Activated T-cell treated with anti-CD3 and anti-CD28 coated beads for 48 hours (primary cell): ENCODE measurements around the gene UMODL1.
A peak's percentile ranks its signal among the peaks of the same experiment; 100 is the strongest.
"Not testable (repeated sequence)": the region's sequence is repeated elsewhere in the genome, so short reads cannot be mapped to it uniquely, and the experiment has no call there.

ENCODE experiments used
- DNase-seq: peaks from one replicate; pipeline ENCODE4 v3.0.0-alpha.2; 2020; ENCODE audit warnings: low read depth

Gene UMODL1

DNA sequence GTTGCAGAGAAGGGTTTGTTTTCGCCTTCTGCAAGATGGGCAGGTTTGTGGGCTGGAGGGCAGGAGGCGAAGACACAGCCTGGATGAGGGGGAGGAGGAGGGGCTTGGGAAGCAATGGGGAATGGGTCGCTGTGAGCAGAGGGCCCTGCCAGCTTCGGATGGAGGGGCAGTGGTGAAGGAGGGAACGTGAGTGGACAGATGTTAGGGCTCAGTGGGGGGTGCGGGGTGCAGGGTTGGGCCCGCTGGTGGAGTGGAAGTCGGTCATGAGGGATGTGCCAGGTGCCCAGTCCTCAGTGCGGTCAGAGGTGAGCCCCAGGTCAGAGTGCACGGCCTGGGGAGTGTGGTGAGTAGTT is 92.4 kb downstream of the UMODL1 start:
- DNase-seq, result no peak

- DNase-seq, result peak; percentile 40
Observed at GRCh38 chr21:42164064-42164789, 93.1 kb downstream of the UMODL1 start.

GRCh38 chr21:42164818-42165217 is 93.7 kb downstream of the UMODL1 start:
- DNase-seq, result no peak

DNA sequence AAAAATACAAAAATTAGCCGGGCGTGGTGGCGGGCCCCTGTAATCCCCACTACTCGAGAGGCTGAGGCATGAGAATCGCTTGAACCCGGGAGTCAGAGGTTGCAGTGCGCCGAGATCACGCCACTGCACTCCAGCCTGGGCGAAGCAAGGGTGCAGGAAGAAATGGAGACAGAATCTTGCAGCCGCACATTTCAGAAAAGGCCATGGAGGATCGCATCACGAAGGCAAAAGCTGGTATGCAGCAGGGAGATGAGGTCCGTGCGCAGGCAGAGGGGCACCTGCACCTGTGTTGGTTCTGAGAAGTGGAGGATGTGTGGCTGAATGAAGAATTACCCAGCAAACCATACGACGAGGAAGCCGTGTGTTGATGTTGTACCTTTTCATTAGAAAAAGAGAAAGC is 94.8 kb downstream of the UMODL1 start:
- DNase-seq, result no peak

GRCh38 chr21:42169758-42170157 is 98.6 kb downstream of the UMODL1 start:
- no peak for DNase-seq

GRCh38 chr21:42171091-42172053 is 100.3 kb downstream of the UMODL1 start:
- no peak for DNase-seq

DNA sequence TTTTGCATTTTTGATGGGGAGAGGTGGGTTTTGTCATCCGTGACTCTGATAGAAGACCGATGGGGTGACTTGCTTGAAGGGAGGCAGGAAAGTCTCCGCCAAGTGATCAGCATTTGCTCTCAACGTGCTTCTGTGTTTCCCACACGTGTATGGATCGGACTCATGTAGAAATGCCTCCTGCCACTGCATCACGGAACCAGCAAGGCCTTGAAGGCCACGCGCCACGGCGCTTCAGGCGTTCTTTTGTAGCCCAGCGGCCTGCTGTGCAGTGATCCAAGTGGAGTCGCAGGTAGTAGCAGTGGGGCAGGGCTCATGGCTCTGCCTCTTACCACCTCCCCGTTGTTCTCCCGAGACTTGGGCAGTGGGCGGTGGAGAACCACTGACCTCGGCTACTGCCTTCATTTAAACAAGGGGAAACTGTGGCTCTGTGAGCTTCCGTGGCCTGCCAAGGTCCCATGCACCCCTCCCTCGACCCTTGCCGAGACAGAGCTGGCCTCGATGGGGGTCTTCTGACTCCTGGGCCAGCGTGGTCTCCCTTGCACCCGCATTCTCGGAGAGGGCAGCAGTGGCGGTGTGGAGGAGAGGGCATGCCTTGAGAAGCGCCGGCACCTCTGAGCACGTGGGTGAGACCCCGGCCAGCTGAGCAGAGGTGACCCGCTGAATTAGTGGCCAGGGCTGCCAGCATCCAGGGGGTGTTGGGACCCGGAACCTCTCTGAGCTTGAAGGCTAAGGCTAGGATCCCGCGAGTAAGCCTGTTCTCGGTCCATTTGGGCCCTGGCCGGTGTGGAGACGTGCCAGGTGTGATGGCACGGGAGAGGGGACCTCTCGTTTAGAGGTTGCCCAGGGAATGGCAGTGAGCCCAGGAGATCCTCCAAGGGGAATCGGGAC is 101.7 kb downstream of the UMODL1 start:
- no peak for DNase-seq

DNA sequence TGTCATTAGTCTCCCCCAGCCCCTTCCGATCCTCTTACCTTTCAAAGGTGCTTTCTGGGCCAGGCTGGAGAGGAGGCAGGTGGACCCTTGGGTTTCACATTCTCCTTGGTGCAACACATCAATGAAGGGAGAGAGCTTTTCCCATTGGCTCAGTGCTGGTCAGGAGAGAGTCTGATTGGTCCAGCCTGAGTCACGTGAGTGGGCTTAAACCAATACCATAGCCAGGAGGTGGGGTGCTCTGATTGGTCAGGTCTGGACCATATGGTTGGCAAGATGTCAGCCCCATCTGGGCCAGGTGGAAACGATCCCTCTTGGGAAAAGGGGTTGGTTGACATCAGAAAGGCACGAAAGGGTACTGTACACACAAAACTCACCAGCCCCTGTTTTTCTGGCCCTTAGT is 103.1 kb downstream of the UMODL1 start:
- no peak for DNase-seq

DNA sequence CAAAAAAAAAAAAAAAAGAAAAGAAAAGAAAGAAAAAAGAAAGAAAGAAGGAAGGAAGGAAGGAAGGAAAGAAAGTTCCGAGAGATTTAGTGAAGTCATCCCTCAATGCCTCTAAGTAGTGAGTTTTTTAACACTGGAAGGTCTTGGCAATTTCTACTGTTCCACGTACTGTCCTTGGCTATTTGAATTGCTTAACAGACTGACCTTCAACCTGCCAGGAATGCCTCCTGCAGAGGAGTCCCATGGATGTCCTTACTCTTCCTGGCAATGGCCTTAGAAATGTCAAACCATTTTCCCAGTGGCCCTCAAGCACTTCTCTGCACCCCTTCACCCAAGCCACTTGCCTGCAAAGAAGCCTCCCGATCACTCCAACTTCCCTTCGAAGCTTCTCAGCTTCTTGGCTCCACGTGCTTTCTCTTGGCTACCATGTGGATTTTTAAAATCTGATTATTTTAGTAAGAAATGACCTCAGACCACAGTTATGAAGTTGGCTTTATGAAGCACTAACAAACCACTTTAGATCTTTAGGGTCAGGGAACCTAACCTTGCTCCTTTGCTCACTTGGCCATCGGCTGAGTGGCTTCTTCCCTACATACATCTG is 104.1 kb downstream of the UMODL1 start:
- DNase-seq, result no peak

GRCh38 chr21:42176859-42177258 is 105.7 kb downstream of the UMODL1 start:
- no peak for DNase-seq

- DNase-seq, result no peak
Observed at GRCh38 chr21:42179316-42179715, 108.2 kb downstream of the UMODL1 start.

DNA sequence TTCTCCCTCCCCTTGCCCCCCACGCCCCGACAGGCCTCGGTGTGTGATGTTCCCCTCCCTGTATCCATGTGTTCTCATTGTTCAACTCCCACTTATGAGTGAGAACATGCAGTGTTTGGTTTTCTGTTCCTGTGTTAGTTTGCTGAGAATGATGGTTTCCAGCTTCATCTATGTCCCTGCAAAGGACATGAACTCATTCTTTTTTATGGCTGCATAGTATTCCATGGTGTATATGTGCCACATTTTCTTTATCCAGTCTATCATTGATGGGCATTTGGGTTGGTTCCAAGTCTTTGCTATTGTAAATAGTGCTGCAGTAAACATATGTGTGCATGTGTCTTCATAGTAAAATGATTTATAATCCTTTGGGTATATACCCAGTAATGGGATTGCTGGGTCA is 108.9 kb downstream of the UMODL1 start:
- not testable (repeated sequence) for DNase-seq

DNA sequence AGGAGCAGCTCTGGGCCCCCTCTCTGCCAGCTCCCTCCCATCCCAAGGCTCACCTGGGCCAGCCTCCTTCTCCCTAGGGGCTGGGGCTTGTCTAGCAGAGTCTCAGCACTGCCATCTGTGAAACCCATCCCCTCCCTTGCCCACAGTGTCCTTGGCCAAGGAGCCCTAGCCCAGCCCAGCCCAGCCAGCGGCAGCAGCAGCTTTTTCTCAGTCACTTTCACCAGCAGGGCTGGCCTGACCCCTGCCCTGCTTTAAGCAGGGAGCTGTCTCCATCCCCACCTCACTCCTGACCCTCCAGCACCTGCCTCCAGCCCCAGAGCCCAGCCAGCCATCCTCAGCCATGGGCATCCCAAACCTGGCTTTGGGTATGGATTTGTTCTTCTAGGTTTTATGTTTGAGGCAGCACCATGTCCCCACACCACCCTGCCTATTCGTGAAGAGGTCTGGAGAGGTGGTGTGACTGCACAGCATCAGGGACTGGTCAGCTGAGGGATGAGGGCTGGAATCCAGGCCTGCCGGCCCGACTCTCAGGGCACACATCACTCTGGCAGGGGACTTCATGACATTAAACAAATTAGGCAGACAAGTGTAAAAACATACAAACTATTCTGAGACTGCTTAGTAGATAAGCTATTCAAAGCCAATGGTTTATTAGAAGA is 111.7 kb downstream of the UMODL1 start:
- DNase-seq, result no peak

DNA sequence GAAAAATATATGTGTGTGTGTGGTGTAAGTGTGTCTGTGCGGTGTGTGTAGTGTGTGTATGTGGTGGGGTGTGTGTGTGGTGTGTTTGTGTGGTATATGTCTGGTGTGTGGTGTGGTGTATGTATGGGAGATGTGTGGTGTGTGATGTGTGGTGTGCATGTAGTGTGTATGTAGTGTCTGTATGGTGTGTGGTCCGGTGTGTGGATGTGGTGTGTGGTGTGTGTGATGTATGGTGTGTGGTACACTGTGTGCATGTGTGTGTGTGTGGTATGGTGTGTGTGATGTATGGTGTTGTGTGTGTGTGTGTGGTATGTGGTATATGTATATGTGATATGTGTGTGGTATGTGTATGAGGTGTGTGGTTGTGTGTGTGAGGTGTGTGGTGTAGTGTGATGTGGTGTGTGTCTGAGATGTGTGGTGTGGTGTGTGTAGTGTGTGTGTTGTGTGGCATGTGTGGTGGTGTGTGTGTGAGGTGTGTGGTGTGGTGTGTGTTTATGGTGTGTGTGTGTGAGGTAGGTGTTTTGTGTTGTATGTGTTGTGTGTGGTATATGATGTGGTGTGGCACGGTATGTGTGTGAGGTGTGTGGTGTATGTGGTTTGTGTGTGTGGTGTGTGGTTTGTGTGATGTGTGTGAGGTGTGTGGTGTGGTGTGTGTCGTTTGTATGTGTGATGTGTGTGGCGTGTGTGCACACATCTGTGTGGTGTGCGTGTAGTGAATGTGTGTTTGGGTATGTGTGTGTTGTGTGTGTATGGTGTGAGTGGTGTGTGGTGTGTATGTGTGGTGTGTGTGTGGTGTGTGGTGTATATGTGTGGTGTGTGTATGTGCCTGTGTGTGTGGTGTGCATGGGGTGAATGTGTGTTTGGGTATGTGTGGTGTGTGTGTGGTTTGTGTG is 112.5 kb downstream of the UMODL1 start:
- no peak for DNase-seq

DNA sequence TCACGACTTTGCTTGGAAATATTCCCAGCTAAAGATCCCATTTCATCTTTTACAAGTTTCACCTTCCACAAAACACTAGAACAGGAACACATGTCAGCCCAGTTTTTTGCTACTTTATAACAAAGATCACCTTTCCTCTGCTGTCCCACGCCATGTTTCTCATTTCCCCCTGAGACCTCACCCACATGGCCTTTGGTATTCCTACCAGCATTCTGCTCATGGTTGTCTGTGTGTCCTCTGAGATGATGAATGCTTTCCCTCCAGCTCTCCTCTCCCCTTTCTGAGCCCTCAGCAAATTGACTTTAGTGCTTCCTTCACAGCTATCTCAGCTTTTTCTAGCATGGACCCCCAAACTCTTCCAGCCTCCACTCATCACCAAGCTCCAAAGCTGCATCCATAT is 115.5 kb downstream of the UMODL1 start:
- no peak for DNase-seq

DNA sequence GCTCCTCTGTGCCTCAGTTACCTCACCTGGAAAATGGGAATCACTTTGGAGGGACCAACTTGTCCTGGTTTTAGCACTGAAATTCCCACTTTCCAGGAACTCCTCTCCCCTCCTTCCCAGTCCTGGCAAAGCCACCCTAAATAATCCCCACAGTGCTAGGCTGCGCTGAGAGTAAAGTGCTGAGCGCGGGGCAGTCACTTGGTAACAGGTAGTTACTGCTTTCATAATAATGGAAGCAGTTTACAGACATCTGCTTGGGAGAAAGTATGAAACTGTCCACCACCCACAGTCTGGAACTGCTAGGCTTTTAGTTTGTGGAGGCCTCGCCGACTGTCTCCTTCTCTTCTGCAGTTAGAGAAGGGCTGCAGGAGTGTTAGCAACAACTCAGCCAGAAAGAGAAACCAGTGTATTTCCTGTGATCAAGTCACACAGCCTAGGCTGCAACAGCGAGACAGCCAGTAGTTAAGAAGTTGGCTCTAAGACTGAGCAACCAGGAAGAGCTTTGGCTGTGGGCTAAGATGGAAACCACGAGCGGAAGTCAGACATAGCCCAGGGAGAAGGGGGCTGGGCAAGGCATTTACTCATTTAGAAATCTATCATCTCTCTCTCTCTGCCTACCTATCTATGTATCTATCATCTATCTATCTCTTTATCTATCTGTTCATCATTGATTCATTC is 117.0 kb downstream of the UMODL1 start:
- peak; percentile 64 for DNase-seq

- no peak for DNase-seq
Observed at GRCh38 chr21:42188663-42189062, 117.5 kb downstream of the UMODL1 start.

- DNase-seq, result no peak
Observed at GRCh38 chr21:42189431-42189830, 118.3 kb downstream of the UMODL1 start.

DNA sequence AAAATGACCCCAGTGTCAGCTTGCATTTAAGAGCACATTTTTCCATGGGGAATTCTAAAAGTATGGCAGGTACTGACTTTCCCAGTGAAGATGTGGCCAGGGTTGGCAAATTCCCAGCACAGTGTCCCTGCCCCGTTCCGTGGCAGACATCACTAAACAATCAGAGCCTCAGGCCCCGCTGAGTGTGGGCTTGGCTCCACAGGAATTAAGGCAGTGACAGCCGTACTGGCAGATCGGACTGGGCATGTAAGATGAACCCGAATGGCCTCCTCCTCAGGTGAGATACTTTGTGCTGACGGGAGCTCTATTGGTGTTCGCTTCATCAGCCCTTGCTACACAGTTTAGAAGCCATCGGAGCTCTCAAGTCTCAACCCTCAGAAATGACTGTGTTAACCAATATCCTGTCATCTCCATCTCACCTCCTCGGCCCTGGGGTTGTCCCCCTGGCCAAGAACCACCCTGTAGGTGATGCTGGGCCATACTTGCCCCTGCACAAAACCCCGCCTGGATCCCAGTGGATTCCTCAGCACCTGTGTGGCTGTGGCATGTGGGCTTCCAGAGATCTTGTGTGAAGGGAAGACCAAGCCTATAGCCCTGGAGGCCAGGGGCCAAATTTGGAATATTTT is 118.9 kb downstream of the UMODL1 start:
- DNase-seq, result peak; percentile 23
